Gastrocnemius medialis (tissue), 4 donors: ENCODE results near the gene KRTAP10-7.

Experiments
- CTCF ChIP-seq, 5 experiments: fragments of 450-650 bp in 3 of 5; fragments of 200-600 bp in 2 of 5; sonication (generic) in 2 of 5; IDR thresholded peaks in 4 of 5; conservative IDR thresholded peaks in 1 of 5; 1 replicate in 4 of 5; 2 replicates in 1 of 5; pipeline ENCODE4 v1.5.1; 2016 to 2019; ENCODE audit warnings: antibody characterized with exemption in 5 of 5, mild to moderate bottlenecking in 3 of 5, moderate library complexity in 3 of 5
- POLR2A ChIP-seq, 2 donors: fragments of 450-650 bp; IDR thresholded peaks; one replicate each; pipeline ENCODE4 v1.6.1; 2017; ENCODE audit warnings: antibody characterized with exemption in 2 of 2, mild to moderate bottlenecking in 2 of 2, moderate library complexity in 2 of 2

- TF ChIP-seq CTCF (IDR thresholded peaks at IDR 0.05 in 4 of 5, conservative IDR thresholded peaks at IDR 0.05 in 1 of 5) (no peak), POLR2A (IDR thresholded peaks at IDR 0.05) (no peak)
Observed at GRCh38 chr21:44574457-44575306, 25.7 kb upstream of the KRTAP10-7 start.
